Measurements from ENCODE around the gene FXYD2. TPM values are rescaled to one million over a fixed set of nuclear protein-coding genes. Genes with fewer than 3 reads are reported as not detected.

Gene FXYD2
- total RNA-seq, 3 donors from 2014 or later (not counting 1 experiment from before 2014, with no cell fraction given), result 0.75 to 0.78 TPM; not detected in 1

DNA sequence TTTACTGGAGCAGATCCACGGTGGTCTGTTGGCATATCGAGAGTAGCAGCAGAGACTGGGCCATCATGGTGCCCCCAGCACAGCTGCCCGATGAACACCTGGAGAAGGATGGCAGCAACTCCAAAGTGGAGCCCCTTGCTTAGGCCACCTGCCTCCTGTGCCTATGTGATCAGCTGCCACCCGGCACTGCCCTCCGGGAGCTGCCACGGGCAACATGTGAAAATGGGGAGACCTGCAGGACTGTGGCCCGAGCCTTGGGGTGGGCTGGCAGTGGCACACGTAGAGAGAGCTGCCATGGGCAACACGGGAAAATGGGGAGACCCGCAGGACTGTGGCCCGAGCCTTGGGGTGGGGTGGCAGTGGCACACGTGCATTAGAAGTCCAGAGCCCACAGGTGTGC, 3.1 kb downstream of the FXYD2 start:
- DNase-seq (no peak), ATAC-seq (no peak)
- H3K27ac ChIP-seq (ENCODE audit: low read length), result no peak overlapping the region
- peaks cover 65% of the 10 kb centered on the region for H3K4me1 ChIP-seq (ENCODE audit: control insufficient read depth, insufficient read depth, low read length)
- H3K27me3 ChIP-seq (ENCODE audit: control insufficient read depth, insufficient read depth, low read length), result peaks cover 2% of the 10 kb centered on the region
- H3K4me1 Mint-ChIP-seq, result peaks cover 0 to 30% of the 10 kb centered on the region in 2 donors
- no peaks in the 10 kb centered on the region for H3K36me3 ChIP-seq (ENCODE audit: control insufficient read depth, insufficient read depth, low read length)
- H3K9me3 Mint-ChIP-seq, result no peaks in the 10 kb centered on the region
- H3K9me3 ChIP-seq (ENCODE audit: control insufficient read depth, insufficient read depth, low read length), result no peaks in the 10 kb centered on the region
- H3K27ac Mint-ChIP-seq, result no peak overlapping the region
- H3K4me3 Mint-ChIP-seq, result no peak overlapping the region
- WGBS (ENCODE audit: insufficient coverage), result 86% methylated on average over 12 of the region's 12 CpGs
- H3K4me3 ChIP-seq (ENCODE audit: low read length), result no peak overlapping the region
- H3K27me3 Mint-ChIP-seq (ENCODE audit: low read depth in 2 of 2), result peaks cover 6 to 12% of the 10 kb centered on the region in 2 donors
- no peaks in the 10 kb centered on the region for H3K36me3 Mint-ChIP-seq
- intact Hi-C loops (cut with micrococcal nuclease), result no loop called here
- TF ChIP-seq CTCF (IDR thresholded peaks at IDR 0.05), result no peak

- H3K36me3 Mint-ChIP-seq, result no peaks in the 10 kb centered on the region
- H3K4me3 Mint-ChIP-seq, result no peak overlapping the region
- WGBS (ENCODE audit: insufficient coverage), result 91% methylated on average over 9 of the region's 10 CpGs
- Histone ChIP-seq H3K4me1 (ENCODE audit: control insufficient read depth, insufficient read depth, low read length) (peaks cover 74% of the 10 kb centered on the region), H3K9me3 (ENCODE audit: control insufficient read depth, insufficient read depth, low read length) (no peaks in the 10 kb centered on the region), H3K27me3 (ENCODE audit: control insufficient read depth, insufficient read depth, low read length) (peaks cover 2% of the 10 kb centered on the region), H3K27ac (ENCODE audit: low read length) (no peak overlapping the region), H3K4me3 (ENCODE audit: low read length) (no peak overlapping the region), H3K36me3 (ENCODE audit: control insufficient read depth, insufficient read depth, low read length) (no peaks in the 10 kb centered on the region)
- no peak for TF ChIP-seq CTCF (IDR thresholded peaks at IDR 0.05)
- intact Hi-C loops (cut with micrococcal nuclease), result no loop called here
- ATAC-seq (no peak), DNase-seq (no peak)
- H3K27me3 Mint-ChIP-seq (ENCODE audit: low read depth in 2 of 2), result peaks cover 4 to 6% of the 10 kb centered on the region in 2 donors
- H3K4me1 Mint-ChIP-seq, result peaks cover 5 to 39% of the 10 kb centered on the region in 2 donors
- no peak overlapping the region for H3K27ac Mint-ChIP-seq
- no peaks in the 10 kb centered on the region for H3K9me3 Mint-ChIP-seq
These were observed 4.0 kb downstream of the FXYD2 start for GRCh38 chr11:117820516-117820915.

GRCh38 chr11:117820071-117820470, 4.5 kb downstream of the FXYD2 start:
- WGBS (ENCODE audit: insufficient coverage), result 94% methylated on average over 11 of the region's 11 CpGs
- intact Hi-C loops (cut with micrococcal nuclease), result no loop called here
- H3K4me3 ChIP-seq (ENCODE audit: low read length), result no peak overlapping the region
- H3K9me3 ChIP-seq (ENCODE audit: control insufficient read depth, insufficient read depth, low read length), result no peaks in the 10 kb centered on the region
- Mint-ChIP-seq H3K9me3 (no peaks in the 10 kb centered on the region), H3K4me1 (peaks cover 10 to 44% of the 10 kb centered on the region in 2 donors), H3K27ac (peak overlapping the region in 1 of 2 donors; percentile 15), H3K27me3 (ENCODE audit: low read depth in 2 of 2) (peaks cover 0 to 6% of the 10 kb centered on the region in 2 donors), H3K36me3 (no peaks in the 10 kb centered on the region), H3K4me3 (no peak overlapping the region)
- no peak for TF ChIP-seq CTCF (IDR thresholded peaks at IDR 0.05)
- DNase-seq (no peak), ATAC-seq (no peak)
- H3K4me1 ChIP-seq (ENCODE audit: control insufficient read depth, insufficient read depth, low read length), result peaks cover 74% of the 10 kb centered on the region
- H3K36me3 ChIP-seq (ENCODE audit: control insufficient read depth, insufficient read depth, low read length), result no peaks in the 10 kb centered on the region
- no peak overlapping the region for H3K27ac ChIP-seq (ENCODE audit: low read length)
- peaks cover 2% of the 10 kb centered on the region for H3K27me3 ChIP-seq (ENCODE audit: control insufficient read depth, insufficient read depth, low read length)

Measured in natural killer cell (primary cell).